HUDEP-2 (cell line): ENCODE measurements around the gene CTRL.
"Not testable (repeated sequence)": the region's sequence is repeated elsewhere in the genome, so short reads cannot be mapped to it uniquely, and the experiment has no call there.

Source experiments
- DNase-seq, 76 experiments: peaks; one replicate each; lab custom pipeline; 2025; ENCODE audit not compliant: unreplicated experiment in 76 of 76; lab: John Stamatoyannopoulos, UW

Gene CTRL

GRCh38 chr16:67931712-67932461 is at the start of gene CTRL:
Gene CTRL (minus strand): TSS chr16:67931862. CDS start chr16:67931852, 10 bp downstream.
- DNase-seq, result no peak

DNA sequence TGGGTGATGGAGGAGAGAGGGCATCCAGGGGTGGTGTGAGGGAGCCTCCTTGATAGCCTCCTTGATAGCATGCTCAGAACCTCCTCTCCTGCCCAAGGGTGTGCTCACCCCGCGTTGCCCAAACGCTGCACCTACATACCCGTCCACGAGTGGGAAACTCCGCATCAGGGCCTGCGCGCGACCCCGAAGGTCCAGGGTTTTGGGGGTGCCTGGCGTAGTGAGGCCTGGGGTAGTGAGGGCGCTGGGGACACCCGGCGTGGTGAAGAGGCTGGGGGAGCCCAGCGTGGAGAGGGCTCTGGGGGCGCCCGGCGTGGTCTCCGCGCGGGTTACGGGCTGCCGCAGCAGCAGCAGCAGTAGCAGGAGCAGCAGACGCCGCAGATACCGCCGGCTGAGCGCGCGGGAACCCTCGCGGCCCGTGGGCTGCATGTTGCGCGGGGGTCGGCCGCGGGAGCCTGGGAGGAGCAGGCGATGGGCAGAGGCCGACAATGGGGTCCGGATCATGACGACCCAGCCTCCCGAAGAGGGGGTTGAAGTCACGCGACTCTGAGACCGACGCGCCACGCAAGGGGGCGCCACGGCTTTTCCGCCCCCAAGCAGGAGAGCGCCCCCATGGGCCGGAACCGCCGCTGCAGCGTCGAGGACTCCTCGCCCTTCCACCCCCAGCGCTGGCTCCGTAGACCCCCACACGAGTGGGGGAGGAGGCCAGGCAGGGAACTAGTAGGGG is 48.5 kb upstream of the CTRL start, which contains the start of gene DPEP3:
Gene DPEP3, minus strand, starts transcription at position 545 of the 724 bp plus-strand sequence. Its CDS starts 119 bp downstream, at position 426.
- peak in 5 of 76 experiments; percentile 3 to 31 (median 13) for DNase-seq

DNA sequence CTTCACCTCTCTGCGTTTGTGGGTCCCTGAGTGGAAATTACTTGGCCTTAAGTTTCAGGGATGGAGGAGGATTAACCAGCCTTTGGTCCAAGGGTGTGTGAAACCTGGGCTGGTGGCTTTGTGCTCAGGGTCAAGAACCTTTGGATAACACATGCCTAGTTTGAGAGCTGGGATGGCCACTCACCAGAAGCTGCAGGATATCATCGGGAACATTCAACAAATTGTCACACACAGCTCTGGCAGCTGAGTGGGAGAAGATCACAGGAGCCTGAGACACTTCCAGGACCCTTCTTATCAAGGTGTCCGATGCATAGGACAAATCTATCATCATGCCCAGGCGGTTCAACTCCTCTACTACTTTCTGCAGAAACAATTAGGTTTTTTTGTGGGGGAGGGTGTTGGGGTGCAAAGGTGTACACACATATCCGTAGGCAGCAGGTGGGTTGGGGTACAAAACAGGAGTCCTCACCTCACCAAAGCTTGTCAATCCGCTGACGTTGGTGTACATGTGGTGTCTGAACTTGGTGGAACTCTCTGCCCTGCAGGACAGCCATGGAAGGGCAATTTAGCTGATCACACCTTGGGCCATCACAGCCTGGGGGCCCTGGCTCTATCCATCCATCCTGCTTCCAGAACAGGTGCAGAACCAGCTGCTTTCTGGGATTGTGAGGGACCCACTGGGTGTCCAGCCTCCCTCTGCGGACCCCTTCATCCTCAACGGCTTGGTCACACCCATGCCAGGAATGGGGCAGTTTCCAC is 46.0 kb upstream of the CTRL start:
- no peak for DNase-seq

GRCh38 chr16:67977005-67977404 is 45.3 kb upstream of the CTRL start:
- DNase-seq, result no peak

DNA sequence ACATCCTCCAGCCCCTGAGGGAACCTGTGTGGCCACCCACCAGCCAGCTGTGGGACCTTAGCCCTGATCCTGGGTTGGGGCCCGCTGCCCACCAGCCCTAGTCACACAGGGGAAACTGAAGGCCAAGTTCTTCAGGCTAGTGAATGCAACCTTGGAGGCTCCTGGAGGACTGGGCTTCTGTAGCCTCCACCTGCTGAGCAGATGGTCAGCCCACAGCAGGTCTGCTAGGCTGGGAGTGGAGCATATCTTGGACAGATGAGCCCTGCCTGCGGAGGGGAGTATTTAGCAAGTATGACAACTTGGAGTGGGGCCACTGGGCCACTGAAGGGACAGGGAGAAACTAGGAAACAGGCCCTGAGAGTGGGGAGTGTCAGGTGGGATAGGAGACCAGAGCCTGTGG is 44.5 kb upstream of the CTRL start:
- no peak for DNase-seq

GRCh38 chr16:67975321-67976105 is 43.9 kb upstream of the CTRL start:
- no peak for DNase-seq

DNA sequence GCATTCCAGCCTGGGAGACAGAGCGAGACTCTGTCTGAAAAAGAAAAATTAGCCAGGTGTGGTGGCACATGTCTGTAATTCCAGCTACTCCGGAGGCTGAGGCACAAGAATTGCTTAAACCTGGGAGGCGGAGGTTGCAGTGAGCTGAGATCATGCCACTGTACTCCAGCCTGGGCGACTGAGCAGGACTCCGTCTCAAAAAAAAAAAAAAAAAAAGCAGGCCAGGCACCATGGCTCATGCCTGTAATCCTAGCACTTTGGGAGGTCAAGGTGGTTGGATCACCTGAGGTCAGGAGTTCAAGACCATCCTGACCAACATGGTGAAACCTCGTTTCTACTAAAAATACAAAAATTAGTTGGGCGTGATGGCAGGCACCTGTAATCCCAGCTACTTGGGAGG is 40.6 kb upstream of the CTRL start:
- not testable (repeated sequence) for DNase-seq

GRCh38 chr16:67971111-67971510 is 39.4 kb upstream of the CTRL start:
- DNase-seq, result peak in 3 of 76 experiments; percentile 7 to 22 (median 18)

GRCh38 chr16:67969254-67970039 is 37.8 kb upstream of the CTRL start:
- peak in 20 of 76 experiments; percentile 11 to 64 (median 31) for DNase-seq

DNA sequence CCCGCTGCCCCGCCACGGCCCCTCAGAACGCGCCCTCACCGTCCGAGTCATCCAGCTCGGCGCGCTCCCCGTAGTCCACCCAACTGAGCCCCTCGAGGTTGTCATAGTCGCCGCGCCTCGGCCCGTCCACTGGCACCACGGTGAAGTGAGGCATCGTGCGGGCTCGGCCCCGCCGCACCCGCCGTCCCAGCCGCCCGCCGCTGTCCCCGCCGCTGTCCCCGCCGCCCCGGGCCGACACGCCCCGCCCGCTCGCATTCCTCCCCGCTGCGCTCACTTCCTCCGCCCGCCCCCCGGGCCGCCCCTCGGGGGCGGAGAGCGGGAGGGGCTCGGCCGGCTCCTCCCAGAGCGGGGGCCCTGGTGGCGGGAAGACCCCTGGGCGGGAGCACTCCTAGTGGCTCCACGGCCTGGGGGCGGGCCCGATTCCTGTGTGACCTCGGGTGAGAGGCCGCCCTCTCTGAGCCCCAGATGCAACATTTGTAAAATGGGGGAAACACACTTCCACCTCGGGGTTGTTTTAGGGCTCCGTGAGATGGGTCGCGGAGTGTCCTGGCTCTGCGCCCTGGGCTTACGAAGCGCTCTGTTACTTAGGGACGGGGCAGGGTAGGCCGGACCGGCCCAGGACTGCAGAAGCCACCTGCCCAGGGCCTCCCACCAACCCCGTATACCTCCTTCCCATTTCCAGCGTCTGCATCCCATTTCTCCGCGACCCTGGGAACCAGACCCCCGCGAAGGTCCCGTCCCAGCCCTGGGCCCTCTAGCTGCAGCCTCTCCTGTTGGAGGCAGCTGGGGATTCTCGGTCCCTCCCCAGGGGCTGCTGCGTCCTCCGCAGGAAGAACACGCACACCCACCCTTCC is 37.0 kb upstream of the CTRL start, which contains the start of gene SLC12A4:
Gene SLC12A4, minus strand, starts transcription at position 238 of the 854 bp plus-strand sequence. Its CDS starts 84 bp downstream, at position 154.
- peak in 74 of 76 experiments; percentile 29 to 91 (median 82) for DNase-seq

DNA sequence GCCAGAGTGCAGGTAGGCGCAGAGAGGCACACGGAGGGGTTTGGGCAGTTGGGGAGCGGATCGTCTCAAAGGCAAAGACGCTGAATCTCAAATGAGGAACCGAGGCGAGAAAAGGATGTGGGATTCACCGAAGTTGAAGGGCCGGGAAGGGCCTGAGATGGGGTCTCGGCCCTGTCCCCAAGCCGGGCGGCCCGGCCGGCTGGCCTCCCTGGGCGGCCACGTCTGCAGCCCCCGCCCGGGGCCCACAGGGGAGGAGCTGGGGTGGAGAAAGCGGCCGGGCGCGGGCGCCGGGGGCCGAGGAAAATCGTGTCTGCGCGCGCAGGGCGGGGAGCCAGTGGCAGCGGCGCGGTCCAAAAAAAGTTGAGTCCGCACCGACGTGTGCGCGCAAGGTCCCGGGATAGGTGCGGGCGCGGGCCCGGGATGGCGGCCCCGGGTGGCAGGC is 36.3 kb upstream of the CTRL start:
- DNase-seq, result peak in 20 of 76 experiments; percentile 9 to 47 (median 26)

GRCh38 chr16:67967183-67967957 is 35.7 kb upstream of the CTRL start:
- no peak for DNase-seq

GRCh38 chr16:67966549-67967182 is 35.0 kb upstream of the CTRL start:
- peak in 8 of 76 experiments; percentile 9 to 45 (median 18) for DNase-seq

DNA sequence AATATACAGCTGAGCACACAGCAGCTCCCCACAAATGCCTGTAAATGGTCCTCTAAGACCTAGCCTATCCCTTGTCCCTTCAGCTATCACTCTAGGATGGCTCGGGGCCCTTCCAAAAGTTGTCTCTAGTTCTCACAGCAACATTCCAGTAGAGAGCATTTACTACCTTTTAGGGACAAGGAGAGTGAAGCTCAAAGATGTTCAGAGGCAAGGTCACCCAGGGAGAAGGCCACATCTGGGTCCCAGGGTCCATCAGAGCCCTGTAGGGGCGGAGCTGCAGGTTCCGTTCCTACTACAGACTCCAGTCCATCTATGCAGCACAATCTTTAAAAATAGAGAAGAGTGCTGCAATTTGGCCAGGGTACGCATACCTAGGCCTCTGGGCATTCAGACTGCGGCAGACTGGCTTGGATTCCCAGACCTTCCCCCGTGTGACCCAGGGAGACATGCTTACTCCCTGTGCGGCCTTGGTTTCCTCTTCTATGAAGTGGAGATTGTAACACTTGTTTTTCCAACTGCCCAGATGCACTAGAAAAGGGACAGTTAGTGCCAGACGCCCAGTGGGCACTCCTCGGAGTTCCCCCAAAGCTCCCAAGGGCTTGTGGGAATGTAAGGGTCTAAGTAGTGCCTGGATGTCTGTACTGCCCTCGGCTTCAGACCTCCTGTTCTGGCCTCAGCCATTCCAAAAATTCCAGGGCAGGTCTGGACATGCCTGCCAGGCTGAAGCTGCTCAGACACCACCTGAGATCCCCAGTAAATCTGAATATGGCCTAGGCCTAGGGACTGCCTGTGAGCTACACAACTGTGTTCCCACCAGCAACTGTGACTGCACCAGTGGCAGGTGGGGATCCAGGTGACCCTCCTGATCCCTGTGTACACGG is 34.2 kb upstream of the CTRL start:
- no peak for DNase-seq

- DNase-seq, result no peak
These were observed 32.9 kb upstream of the CTRL start for GRCh38 chr16:67964477-67965131.
